PFSK-1 (cell line): Measurements from ENCODE around the gene TTPAL.

Experiments
- FOXP2 ChIP-seq: optimal IDR thresholded peaks from 2 replicates; pipeline ENCODE3; 2011; ENCODE audit warnings: borderline replicate concordance, control low read depth, inconsistent platforms; ENCODE audit not compliant: insufficient read depth; ENCODE audit errors: extremely low read length, extremely low read depth
- POLR2AphosphoS5 ChIP-seq: IDR thresholded peaks from 2 replicates; pipeline ENCODE4 v1.6.1; 2012; ENCODE audit warnings: low read depth, mild to moderate bottlenecking, control low read depth, low read length, moderate library complexity
- SIN3A ChIP-seq: IDR thresholded peaks from 2 replicates; pipeline ENCODE4 v1.6.1; 2012; ENCODE audit warnings: mild to moderate bottlenecking, low read length, moderate library complexity, borderline replicate concordance; ENCODE audit not compliant: insufficient read depth
- TAF1 ChIP-seq: IDR thresholded peaks from 2 replicates; pipeline ENCODE4 v1.6.1; 2012; ENCODE audit warnings: low read length, control low read depth, borderline replicate concordance; ENCODE audit not compliant: insufficient read depth
- TF ChIP-seq, protein P1 (sequence below), 2 experiments: IDR thresholded peaks; 2 replicates each; pipeline versions ENCODE4 v1.6.1 to v1.8.0; 2011 to 2012; ENCODE audit warnings: low read depth in 2 of 2, low read length in 2 of 2, control low read depth in 1 of 2, inconsistent platforms in 1 of 2, mild to moderate bottlenecking in 1 of 2, moderate library complexity in 1 of 2; ENCODE audit not compliant: insufficient read depth in 1 of 2

Gene TTPAL

DNA sequence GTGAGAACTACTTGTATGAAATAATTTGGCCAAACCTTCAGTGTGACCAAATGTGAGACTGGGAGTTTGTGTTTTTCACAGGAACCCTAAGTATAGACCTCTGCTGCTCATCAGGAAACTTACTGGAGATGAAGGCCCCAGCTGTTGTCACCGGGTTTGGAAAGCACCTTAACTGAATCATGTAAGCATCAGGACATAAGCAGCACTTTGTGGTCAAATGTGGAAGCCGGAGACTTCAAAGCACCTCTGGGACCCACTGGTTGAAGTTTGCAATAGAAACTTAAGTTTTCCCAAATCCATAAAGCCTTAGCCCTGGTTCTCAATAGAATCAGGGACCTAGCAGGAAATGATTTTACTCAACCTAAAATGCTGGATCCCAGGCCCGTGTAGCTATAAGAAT lies 14.3 kb downstream of the TTPAL start:
- TF ChIP-seq FOXP2 = no peak
- TF ChIP-seq SIN3A = no peak
- TF ChIP-seq, protein P1, sequence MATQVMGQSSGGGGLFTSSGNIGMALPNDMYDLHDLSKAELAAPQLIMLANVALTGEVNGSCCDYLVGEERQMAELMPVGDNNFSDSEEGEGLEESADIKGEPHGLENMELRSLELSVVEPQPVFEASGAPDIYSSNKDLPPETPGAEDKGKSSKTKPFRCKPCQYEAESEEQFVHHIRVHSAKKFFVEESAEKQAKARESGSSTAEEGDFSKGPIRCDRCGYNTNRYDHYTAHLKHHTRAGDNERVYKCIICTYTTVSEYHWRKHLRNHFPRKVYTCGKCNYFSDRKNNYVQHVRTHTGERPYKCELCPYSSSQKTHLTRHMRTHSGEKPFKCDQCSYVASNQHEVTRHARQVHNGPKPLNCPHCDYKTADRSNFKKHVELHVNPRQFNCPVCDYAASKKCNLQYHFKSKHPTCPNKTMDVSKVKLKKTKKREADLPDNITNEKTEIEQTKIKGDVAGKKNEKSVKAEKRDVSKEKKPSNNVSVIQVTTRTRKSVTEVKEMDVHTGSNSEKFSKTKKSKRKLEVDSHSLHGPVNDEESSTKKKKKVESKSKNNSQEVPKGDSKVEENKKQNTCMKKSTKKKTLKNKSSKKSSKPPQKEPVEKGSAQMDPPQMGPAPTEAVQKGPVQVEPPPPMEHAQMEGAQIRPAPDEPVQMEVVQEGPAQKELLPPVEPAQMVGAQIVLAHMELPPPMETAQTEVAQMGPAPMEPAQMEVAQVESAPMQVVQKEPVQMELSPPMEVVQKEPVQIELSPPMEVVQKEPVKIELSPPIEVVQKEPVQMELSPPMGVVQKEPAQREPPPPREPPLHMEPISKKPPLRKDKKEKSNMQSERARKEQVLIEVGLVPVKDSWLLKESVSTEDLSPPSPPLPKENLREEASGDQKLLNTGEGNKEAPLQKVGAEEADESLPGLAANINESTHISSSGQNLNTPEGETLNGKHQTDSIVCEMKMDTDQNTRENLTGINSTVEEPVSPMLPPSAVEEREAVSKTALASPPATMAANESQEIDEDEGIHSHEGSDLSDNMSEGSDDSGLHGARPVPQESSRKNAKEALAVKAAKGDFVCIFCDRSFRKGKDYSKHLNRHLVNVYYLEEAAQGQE (IDR thresholded peaks at IDR 0.05; ENCODE audit: insufficient read depth in 1 of 2, low read depth in 2 of 2, low read length in 2 of 2) = no peak
- no peak for TF ChIP-seq TAF1
- TF ChIP-seq POLR2AphosphoS5 = no peak

DNA sequence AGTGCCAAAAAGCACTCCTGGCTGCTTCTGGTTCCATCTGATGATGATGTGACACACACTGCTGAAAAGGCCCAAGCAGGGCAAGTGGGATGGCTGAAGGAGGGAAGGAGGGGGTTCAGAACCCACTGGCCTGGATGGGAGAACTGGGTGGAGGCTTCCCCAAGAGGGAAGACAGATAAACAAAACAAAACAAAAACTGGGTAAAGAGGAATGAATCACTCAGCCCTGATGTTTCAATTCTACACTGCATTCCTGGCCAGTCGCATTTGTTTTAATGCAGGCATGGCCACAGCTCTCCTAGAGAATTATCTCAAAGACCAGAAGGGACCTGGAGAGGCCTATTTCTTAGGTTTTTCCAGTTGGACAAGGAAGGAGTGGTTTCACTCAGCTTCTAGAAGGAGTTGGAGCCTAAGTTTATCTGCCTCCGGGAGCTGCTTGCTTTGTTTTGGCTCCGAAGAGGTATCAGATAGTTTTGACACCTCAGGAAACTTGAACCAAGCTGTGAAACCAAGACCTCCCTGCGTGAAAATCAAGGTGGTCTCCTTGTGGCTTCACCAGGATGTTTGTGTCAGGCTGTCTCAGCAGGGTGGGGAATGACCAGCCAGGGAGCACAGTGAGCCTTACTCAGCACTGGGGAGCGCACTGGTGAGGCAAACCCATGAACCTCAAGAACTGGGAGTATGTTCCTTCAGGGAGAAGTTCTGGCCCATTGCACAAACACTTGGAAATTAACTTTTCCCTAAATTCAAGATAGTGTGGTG lies 16.1 kb downstream of the TTPAL start:
- TF ChIP-seq FOXP2 = no peak
- TF ChIP-seq POLR2AphosphoS5 = no peak
- TF ChIP-seq, protein P1 (IDR thresholded peaks at IDR 0.05; ENCODE audit: insufficient read depth in 1 of 2, low read depth in 2 of 2, low read length in 2 of 2) = no peak

- TF ChIP-seq SIN3A (no peak), POLR2AphosphoS5 (no peak), FOXP2 (no peak), TAF1 (no peak)
These were observed 18.6 kb downstream of the TTPAL start for GRCh38 chr20:44494266-44494665.

DNA sequence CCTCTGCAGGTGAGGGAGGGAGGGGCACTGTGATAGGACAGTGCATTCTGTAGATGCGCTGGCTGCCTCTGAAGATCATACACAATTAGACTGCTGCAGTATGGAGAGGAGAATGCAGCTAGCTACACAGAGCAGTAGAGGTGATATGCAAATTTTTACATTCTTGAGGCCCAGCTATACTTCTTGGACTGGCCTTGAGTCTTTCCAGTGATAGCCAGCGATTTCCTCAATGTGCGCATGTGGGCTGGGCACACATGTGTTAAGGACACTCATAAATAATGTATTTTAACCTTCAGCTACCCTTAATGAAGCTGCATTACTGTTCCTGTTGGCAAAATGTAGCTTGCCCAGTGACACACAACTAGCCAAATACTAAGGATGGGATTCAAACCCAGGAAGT lies 19.0 kb downstream of the TTPAL start:
- TF ChIP-seq TAF1 (no peak), POLR2AphosphoS5 (no peak), SIN3A (no peak), FOXP2 (no peak)
- TF ChIP-seq, protein P1 (IDR thresholded peaks at IDR 0.05; ENCODE audit: insufficient read depth in 1 of 2, low read depth in 2 of 2, low read length in 2 of 2) = no peak

DNA sequence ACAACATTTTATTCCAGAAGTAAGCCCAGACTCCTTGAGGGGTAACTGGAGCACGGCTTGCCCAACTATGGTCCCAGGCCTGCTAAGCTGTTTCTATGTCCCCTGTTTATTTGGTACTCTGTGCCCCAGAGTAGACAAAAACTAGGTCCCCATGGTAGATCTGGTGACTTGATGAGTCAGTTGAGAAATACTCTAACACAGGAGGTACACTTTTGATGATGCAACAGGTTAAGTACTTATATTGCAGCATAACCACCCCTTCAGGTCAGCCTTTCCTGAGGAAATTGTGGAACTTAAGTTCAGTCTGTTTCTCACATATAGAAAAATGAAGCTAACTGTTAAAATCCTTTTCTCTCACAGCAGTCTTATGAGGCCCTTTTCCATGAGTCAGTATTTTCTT lies 19.6 kb downstream of the TTPAL start:
- TF ChIP-seq FOXP2 (no peak), SIN3A (no peak), TAF1 (no peak), POLR2AphosphoS5 (no peak)
- TF ChIP-seq, protein P1 (IDR thresholded peaks at IDR 0.05; ENCODE audit: insufficient read depth in 1 of 2, low read depth in 2 of 2, low read length in 2 of 2) = no peak
